ENCODE results near the gene CDSN.

Gene CDSN

DNA sequence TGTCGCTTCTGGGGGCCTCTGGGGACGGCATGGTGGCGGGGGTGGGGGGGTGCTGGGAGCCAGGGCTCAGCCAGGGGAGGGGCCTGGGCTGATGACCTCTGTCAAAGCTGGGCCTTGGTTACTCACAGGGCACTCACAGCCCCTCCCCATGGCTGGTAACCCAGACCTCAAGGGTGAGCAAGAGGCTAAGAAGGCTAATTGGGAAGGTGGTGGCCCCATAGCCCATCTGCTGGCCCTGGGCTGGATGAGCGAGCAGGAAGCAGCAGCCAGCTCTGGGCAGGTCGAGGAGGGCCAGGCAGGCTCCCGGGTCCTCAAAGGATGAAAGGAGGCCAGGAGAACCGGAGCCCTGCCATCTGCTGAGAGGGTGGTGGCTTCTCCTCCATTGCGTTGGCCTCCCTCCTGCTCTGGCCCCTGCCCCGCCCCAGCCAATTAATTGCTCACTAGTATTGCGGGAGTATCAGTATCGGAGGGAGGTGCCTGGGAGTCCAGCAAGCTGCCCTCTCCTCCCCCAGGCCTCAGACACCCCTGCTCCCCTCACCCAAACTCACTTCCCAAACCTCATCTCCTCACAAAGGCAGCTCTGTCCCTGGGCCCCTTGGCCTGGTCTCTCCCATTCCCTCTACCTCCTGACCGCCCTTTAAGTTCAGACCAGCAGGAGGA lies 1.0 kb upstream of the CDSN start:
- Mint-ChIP-seq H3K4me3 (no peak overlapping the region), H3K36me3 (ENCODE audit: insufficient read depth) (peaks cover 2% of the 10 kb centered on the region), H3K4me1 (no peaks in the 10 kb centered on the region), H3K9me3 (no peaks in the 10 kb centered on the region), H3K27me3 (peaks cover 33% of the 10 kb centered on the region), H3K27ac (ENCODE audit: low read depth) (no peak overlapping the region)
- ATAC-seq (replicated peaks; ENCODE audit: extremely low read depth, poor library complexity, severe bottlenecking) (no peak), DNase-seq (ENCODE audit: low spot score in 2 of 2) (no peak)

DNA sequence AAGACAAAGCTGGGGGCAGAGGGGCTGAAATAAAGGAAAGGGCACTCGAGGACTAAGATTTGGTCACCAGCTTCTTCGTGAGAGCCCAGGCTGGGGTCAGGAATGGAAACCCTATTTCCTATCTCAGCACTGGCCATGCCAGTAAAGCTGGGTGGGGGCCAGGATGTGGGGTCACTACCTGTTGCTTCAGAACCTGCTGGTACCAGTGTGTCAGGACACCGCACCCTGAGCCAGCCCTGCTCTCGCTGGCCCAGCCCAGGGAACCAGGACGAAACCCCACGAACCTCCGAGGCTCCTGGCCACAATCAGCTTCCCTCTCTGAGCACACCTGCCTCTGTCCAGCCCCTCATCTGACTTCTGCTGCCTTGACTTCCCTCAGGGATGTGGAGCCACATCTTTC lies 2.1 kb downstream of the CDSN start:
- H3K27me3 Mint-ChIP-seq: peaks cover 56% of the 10 kb centered on the region
- H3K36me3 Mint-ChIP-seq (ENCODE audit: insufficient read depth): no peaks in the 10 kb centered on the region
- no peak for ATAC-seq (replicated peaks; ENCODE audit: extremely low read depth, poor library complexity, severe bottlenecking)
- no peak overlapping the region for H3K27ac Mint-ChIP-seq (ENCODE audit: low read depth)
- no peak for DNase-seq (ENCODE audit: low spot score in 2 of 2)
- no peaks in the 10 kb centered on the region for H3K4me1 Mint-ChIP-seq
- H3K4me3 Mint-ChIP-seq: no peak overlapping the region
- no peaks in the 10 kb centered on the region for H3K9me3 Mint-ChIP-seq

GRCh38 chr6:31116661-31117385 lies 3.4 kb downstream of the CDSN start:
- peaks cover 69% of the 10 kb centered on the region for H3K27me3 Mint-ChIP-seq

DNA sequence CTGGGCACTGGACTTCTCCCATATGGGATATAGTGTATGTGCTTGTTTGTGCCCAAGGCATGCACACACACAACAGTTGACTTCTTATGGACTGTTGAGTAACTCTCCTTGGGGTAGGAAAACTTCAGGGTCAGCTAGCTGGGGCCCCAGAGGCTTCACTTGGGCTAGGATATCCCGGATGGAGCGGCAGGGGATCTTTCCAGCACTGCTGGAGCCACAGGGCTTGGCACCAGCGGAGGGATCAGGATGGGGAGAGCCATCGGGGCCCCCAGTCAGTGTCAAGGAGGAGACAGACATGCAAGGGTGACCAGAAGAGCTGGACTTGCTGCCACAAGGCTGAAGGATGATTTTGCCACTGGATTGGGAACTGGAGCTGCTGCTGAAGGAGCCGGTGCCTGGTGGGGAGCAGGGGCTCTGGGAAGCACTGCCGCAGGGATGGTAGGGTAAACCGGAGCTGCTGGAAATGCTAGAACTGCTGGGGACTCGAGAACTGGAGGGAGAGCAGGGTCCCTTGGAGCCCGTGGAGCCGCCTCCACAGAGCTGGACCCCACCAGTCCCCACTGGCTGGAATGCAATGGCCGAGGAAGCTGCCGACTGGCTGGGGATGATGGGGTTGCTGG lies 4.2 kb downstream of the CDSN start:
- peaks cover 76% of the 10 kb centered on the region for H3K27me3 Mint-ChIP-seq
- H3K36me3 Mint-ChIP-seq (ENCODE audit: insufficient read depth): no peaks in the 10 kb centered on the region
- no peak overlapping the region for H3K27ac Mint-ChIP-seq (ENCODE audit: low read depth)
- no peaks in the 10 kb centered on the region for H3K9me3 Mint-ChIP-seq
- ATAC-seq (replicated peaks; ENCODE audit: extremely low read depth, poor library complexity, severe bottlenecking) (no peak), DNase-seq (ENCODE audit: low spot score in 2 of 2) (no peak)
- no peak overlapping the region for H3K4me3 Mint-ChIP-seq
- no peaks in the 10 kb centered on the region for H3K4me1 Mint-ChIP-seq

More at GRCh38 chr6:31116661-31117385, 3.4 kb downstream of the CDSN start:
- H3K27ac Mint-ChIP-seq (ENCODE audit: low read depth): no peak overlapping the region
- no peaks in the 10 kb centered on the region for H3K36me3 Mint-ChIP-seq (ENCODE audit: insufficient read depth)
- no peak for ATAC-seq (replicated peaks; ENCODE audit: extremely low read depth, poor library complexity, severe bottlenecking)
- H3K4me1 Mint-ChIP-seq: no peaks in the 10 kb centered on the region
- no peaks in the 10 kb centered on the region for H3K9me3 Mint-ChIP-seq
- no peak overlapping the region for H3K4me3 Mint-ChIP-seq
- DNase-seq (ENCODE audit: low spot score in 2 of 2): no peak

DNA sequence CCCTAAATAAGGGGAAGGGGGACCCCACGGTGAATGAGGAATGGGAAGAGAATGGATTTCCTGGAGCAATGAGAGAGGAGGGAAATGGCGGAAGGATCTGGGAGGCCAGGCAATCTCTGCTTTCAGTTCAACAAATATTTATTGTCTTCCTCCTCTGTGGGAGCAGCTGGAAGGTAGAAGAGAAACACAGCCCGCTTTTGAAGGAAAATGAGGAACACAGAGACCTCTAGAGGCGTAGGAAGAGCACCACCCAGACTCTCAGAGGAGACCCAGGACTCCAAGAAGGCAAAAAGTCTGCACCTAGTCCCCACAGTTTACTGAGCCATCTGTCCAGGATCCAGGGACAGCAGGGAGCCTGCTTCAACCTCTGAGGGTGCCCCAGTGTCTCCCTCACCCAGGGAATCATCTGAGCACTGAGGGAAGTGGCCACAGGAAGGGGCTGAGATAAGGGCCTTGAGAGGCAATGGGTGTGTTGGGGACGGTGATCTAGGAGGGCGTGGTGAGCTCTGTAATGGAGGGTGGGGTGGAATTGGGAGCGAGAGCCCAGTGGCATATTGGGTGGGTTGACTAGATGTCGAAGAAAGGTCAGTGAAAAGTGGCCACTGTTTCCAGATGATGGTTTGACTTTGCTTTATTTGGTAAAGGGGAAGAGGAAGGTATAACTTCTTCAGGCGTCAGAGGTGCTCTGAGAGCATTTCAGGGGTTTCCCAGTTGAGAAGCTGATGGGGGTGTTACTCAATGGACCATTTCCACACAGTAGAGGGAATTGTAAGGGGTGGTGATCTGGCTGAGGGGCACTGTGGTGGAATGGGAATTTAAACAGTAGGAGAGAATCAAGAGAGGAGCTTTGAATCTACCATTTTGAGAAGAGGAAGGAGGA lies 5.0 kb downstream of the CDSN start:
- H3K4me3 Mint-ChIP-seq: no peak overlapping the region
- DNase-seq (ENCODE audit: low spot score in 2 of 2) (no peak), ATAC-seq (replicated peaks; ENCODE audit: extremely low read depth, poor library complexity, severe bottlenecking) (peak; percentile 40)
- H3K27me3 Mint-ChIP-seq: peaks cover 85% of the 10 kb centered on the region
- H3K9me3 Mint-ChIP-seq: no peaks in the 10 kb centered on the region
- no peaks in the 10 kb centered on the region for H3K36me3 Mint-ChIP-seq (ENCODE audit: insufficient read depth)
- no peak overlapping the region for H3K27ac Mint-ChIP-seq (ENCODE audit: low read depth)
- H3K4me1 Mint-ChIP-seq: no peaks in the 10 kb centered on the region

- Mint-ChIP-seq H3K4me1 (no peaks in the 10 kb centered on the region), H3K4me3 (no peak within 1 kb of the TSS), H3K9me3 (no peaks in the 10 kb centered on the region), H3K27ac (ENCODE audit: low read depth) (no peak within 1 kb of the TSS), H3K36me3 (ENCODE audit: insufficient read depth) (no peaks in the 10 kb centered on the region), H3K27me3 (peaks cover 91% of the 10 kb centered on the region)
- ATAC-seq (replicated peaks; ENCODE audit: extremely low read depth, poor library complexity, severe bottlenecking) (no peak), DNase-seq (ENCODE audit: low spot score in 2 of 2) (no peak)
Measured at GRCh38 chr6:31114541-31114878, 5.7 kb downstream of the CDSN start, which contains the start of gene PSORS1C1. Gene PSORS1C1 (plus strand): TSS chr6:31114800. CDS start chr6:31129633, 14,833 bp downstream.

- H3K27me3 Mint-ChIP-seq: peaks cover 91% of the 10 kb centered on the region
- DNase-seq (ENCODE audit: low spot score in 2 of 2) (no peak), ATAC-seq (replicated peaks; ENCODE audit: extremely low read depth, poor library complexity, severe bottlenecking) (no peak)
- no peaks in the 10 kb centered on the region for H3K9me3 Mint-ChIP-seq
- no peaks in the 10 kb centered on the region for H3K36me3 Mint-ChIP-seq (ENCODE audit: insufficient read depth)
- H3K27ac Mint-ChIP-seq (ENCODE audit: low read depth): no peak overlapping the region
- no peak overlapping the region for H3K4me3 Mint-ChIP-seq
- H3K4me1 Mint-ChIP-seq: no peaks in the 10 kb centered on the region
Measured at GRCh38 chr6:31113861-31114540, 6.2 kb downstream of the CDSN start.

DNA sequence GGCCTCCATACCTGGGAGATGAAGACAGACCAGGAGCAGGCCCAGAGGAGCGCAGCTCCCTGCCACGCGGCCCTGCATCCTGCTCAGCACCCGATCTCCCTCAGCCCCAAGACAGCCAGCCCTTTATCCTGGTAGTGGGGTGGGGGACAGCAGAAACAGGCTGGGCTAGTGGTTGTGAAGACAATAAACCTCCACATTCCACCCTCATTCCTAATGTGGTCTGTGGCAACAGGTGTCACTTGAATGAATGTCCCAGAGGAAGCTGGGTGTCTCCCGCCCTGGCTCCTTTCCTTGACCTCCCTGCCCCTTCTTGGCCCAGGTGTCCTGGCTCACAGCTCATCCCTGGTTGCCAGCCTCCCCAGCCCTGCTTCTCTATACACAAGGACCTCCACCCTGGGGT lies 7.8 kb downstream of the CDSN start, which contains the start of gene C6orf15:
Gene C6orf15 (minus strand): TSS at position 98 of the 400 bp plus-strand sequence. CDS start 20 bp downstream, at position 78.
- Mint-ChIP-seq H3K4me3 (no peak within 1 kb of the TSS), H3K36me3 (ENCODE audit: insufficient read depth) (no peaks in the 10 kb centered on the region), H3K9me3 (no peaks in the 10 kb centered on the region), H3K27me3 (peaks cover 76% of the 10 kb centered on the region), H3K4me1 (no peaks in the 10 kb centered on the region), H3K27ac (ENCODE audit: low read depth) (no peak within 1 kb of the TSS)
- no peak for DNase-seq (ENCODE audit: low spot score in 2 of 2)
- no peak for ATAC-seq (replicated peaks; ENCODE audit: extremely low read depth, poor library complexity, severe bottlenecking)

- H3K27ac Mint-ChIP-seq (ENCODE audit: low read depth): no peak overlapping the region
- H3K36me3 Mint-ChIP-seq (ENCODE audit: insufficient read depth): no peaks in the 10 kb centered on the region
- no peak for ATAC-seq (replicated peaks; ENCODE audit: extremely low read depth, poor library complexity, severe bottlenecking)
- no peaks in the 10 kb centered on the region for H3K4me1 Mint-ChIP-seq
- H3K27me3 Mint-ChIP-seq: peaks cover 68% of the 10 kb centered on the region
- DNase-seq (ENCODE audit: low spot score in 2 of 2): no peak
- no peaks in the 10 kb centered on the region for H3K9me3 Mint-ChIP-seq
- H3K4me3 Mint-ChIP-seq: no peak overlapping the region
Measured at GRCh38 chr6:31111712-31112111, 8.5 kb downstream of the CDSN start.

DNA sequence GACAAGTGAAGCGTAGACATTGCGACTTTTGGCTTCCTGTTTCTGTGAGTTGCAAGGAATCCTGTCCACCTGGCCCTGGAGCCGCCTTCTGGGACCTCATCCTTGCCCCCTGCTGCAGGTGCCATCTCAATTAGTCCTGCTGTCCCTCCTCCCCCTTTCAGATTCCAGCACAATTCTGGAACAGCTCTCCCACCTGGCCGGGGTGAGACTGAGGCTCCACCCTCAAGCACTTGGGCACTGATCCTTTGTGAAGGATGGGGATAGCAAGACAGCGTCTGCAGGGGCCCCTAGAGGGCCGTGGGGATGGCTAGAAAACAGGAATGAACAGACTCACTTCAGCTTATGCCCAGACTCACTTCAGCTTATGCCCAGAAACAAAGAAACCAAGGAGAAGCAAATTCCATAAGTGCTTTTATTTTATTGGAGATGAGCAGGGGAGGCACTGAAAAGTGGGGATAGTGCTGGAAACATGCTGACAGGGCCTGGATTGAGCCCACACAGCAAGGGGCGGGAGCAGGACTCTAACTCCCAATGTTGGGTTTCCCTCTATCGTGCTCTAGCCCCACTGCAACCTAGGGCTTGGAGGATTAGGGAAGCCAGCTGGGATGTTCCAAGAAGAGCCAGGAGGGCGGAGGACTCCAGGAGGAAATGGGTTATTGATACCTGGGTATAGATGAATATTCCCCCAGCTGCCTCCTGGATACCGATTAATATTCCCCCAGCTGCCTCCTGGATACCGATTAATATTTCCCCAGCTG lies 9.2 kb downstream of the CDSN start:
- ATAC-seq (replicated peaks; ENCODE audit: extremely low read depth, poor library complexity, severe bottlenecking): no peak
- Mint-ChIP-seq H3K4me3 (no peak overlapping the region), H3K36me3 (ENCODE audit: insufficient read depth) (no peaks in the 10 kb centered on the region), H3K4me1 (no peaks in the 10 kb centered on the region), H3K9me3 (no peaks in the 10 kb centered on the region), H3K27ac (ENCODE audit: low read depth) (no peak overlapping the region), H3K27me3 (peaks cover 61% of the 10 kb centered on the region)
- DNase-seq (ENCODE audit: low spot score in 2 of 2): no peak

GRCh38 chr6:31107052-31107451 lies 13.2 kb downstream of the CDSN start:
- DNase-seq (ENCODE audit: low spot score in 2 of 2) (no peak), ATAC-seq (replicated peaks; ENCODE audit: extremely low read depth, poor library complexity, severe bottlenecking) (no peak)
- no peaks in the 10 kb centered on the region for H3K4me1 Mint-ChIP-seq
- no peaks in the 10 kb centered on the region for H3K9me3 Mint-ChIP-seq
- peaks cover 30% of the 10 kb centered on the region for H3K27me3 Mint-ChIP-seq
- no peak overlapping the region for H3K27ac Mint-ChIP-seq (ENCODE audit: low read depth)
- peaks cover 3% of the 10 kb centered on the region for H3K36me3 Mint-ChIP-seq (ENCODE audit: insufficient read depth)
- H3K4me3 Mint-ChIP-seq: no peak overlapping the region

Data from central memory CD8-positive, alpha-beta T cell (primary cell).